GM12878 (cell line): ENCODE results near the gene SORT1.

ENCODE experiments used
- EZH2 ChIP-seq: IDR thresholded peaks from 2 replicates; pipeline ENCODE4 v1.6.1; 2012; ENCODE audit warnings: low read depth, mild to moderate bottlenecking, control low read depth, inconsistent platforms, low read length, borderline replicate concordance; ENCODE audit not compliant: control insufficient read depth
- POLR2A ChIP-seq: IDR thresholded peaks from 2 replicates; pipeline ENCODE4 v1.6.1; 2011; ENCODE audit warnings: low read depth, mild to moderate bottlenecking, low read length
- RFX5 ChIP-seq: IDR thresholded peaks from 2 replicates; pipeline ENCODE4 v1.6.1; 2011; ENCODE audit warnings: low read depth, low read length, improper control_type of control experiment
- STAT1 ChIP-seq: fragments of 450-650 bp; conservative IDR thresholded peaks from 2 replicates; pipeline ENCODE4 v1.6.1; 2014; ENCODE audit warnings: antibody characterized with exemption, mild to moderate bottlenecking
- TF ChIP-seq, protein P1 (sequence below), 3 experiments: IDR thresholded peaks in 2 of 3; conservative IDR thresholded peaks in 1 of 3; 2 replicates each; pipeline ENCODE4 v1.5.1; 2011; ENCODE audit warnings: low read depth in 3 of 3, low read length in 3 of 3, mild to moderate bottlenecking in 3 of 3, control low read depth in 2 of 3, moderate library complexity in 2 of 3, inconsistent platforms in 1 of 3, mixed read lengths in 1 of 3; ENCODE audit not compliant: control insufficient read depth in 2 of 3, insufficient read depth in 1 of 3; ENCODE audit errors: extremely low read depth in 1 of 3
- TF ChIP-seq, protein P2 (sequence below): IDR thresholded peaks from 2 replicates; pipeline ENCODE4 v1.6.1; 2011; ENCODE audit warnings: low read depth, mild to moderate bottlenecking, low read length, moderate library complexity, borderline replicate concordance; ENCODE audit errors: extremely low read depth

DNA sequence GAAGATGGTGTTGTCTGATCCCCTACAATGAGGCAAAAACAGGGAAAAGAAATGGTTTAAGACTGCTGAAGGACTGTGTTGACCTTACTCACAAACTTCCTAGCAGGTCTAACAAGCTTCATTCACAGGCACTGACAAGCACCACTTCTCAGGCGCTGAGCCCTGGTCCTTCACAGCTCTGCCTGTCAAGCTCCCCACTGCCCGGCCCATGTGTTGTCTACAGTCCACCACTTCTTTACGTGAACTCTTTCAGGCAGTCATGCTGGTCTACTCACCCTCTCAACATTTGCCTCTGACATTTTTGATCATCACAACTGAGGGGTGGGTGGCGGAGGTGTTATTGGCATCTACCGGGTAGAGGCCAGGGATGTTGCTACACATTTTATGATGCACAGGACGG, 50.2 kb downstream of the SORT1 start:
- TF ChIP-seq POLR2A (no peak), RFX5 (no peak), EZH2 (no peak), STAT1 (no peak)
- TF ChIP-seq, protein P1, sequence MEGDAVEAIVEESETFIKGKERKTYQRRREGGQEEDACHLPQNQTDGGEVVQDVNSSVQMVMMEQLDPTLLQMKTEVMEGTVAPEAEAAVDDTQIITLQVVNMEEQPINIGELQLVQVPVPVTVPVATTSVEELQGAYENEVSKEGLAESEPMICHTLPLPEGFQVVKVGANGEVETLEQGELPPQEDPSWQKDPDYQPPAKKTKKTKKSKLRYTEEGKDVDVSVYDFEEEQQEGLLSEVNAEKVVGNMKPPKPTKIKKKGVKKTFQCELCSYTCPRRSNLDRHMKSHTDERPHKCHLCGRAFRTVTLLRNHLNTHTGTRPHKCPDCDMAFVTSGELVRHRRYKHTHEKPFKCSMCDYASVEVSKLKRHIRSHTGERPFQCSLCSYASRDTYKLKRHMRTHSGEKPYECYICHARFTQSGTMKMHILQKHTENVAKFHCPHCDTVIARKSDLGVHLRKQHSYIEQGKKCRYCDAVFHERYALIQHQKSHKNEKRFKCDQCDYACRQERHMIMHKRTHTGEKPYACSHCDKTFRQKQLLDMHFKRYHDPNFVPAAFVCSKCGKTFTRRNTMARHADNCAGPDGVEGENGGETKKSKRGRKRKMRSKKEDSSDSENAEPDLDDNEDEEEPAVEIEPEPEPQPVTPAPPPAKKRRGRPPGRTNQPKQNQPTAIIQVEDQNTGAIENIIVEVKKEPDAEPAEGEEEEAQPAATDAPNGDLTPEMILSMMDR (IDR thresholded peaks at IDR 0.05 in 2 of 3, conservative IDR thresholded peaks at IDR 0.05 in 1 of 3; ENCODE audit: control insufficient read depth in 2 of 3, extremely low read depth in 1 of 3, insufficient read depth in 1 of 3, low read depth in 3 of 3, low read length in 3 of 3), result no peak
- TF ChIP-seq, protein P2, sequence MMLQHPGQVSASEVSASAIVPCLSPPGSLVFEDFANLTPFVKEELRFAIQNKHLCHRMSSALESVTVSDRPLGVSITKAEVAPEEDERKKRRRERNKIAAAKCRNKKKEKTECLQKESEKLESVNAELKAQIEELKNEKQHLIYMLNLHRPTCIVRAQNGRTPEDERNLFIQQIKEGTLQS, result no peak
